OCI-LY3 (cell line): ENCODE data around the gene MCRIP2.

Experiments
- EZH2phosphoT487 ChIP-seq: fragments of 200-600 bp; shearing (Covaris generic); IDR thresholded peaks from 2 replicates; pipeline ENCODE4 v1.6.1; 2018; ENCODE audit warnings: antibody characterized with exemption, mixed run types, low read depth
- TF ChIP-seq, protein P1 (sequence below): fragments of 200-600, 300-600 bp; sonication (generic); IDR thresholded peaks from 2 replicates; pipeline ENCODE4 v1.5.1; 2014; ENCODE audit warnings: antibody characterized with exemption, low read length, low read depth

DNA sequence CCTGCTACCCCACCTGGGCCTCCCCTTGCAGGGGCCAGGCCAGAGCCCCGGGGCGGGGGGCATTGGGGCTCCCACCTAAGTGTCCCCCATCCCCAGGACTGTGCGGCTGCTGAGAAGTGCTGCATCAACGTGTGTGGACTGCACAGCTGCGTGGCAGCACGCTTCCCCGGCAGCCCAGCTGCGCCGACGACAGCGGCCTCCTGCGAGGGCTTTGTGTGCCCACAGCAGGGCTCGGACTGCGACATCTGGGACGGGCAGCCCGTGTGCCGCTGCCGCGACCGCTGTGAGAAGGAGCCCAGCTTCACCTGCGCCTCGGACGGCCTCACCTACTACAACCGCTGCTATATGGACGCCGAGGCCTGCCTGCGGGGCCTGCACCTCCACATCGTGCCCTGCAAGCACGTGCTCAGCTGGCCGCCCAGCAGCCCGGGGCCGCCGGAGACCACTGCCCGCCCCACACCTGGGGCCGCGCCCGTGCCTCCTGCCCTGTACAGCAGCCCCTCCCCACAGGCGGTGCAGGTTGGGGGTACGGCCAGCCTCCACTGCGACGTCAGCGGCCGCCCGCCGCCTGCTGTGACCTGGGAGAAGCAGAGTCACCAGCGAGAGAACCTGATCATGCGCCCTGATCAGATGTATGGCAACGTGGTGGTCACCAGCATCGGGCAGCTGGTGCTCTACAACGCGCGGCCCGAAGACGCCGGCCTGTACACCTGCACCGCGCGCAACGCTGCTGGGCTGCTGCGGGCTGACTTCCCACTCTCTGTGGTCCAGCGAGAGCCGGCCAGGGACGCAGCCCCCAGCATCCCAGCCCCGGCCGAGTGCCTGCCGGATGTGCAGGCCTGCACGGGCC lies 8.9 kb upstream of the MCRIP2 start:
- TF ChIP-seq, protein P1, sequence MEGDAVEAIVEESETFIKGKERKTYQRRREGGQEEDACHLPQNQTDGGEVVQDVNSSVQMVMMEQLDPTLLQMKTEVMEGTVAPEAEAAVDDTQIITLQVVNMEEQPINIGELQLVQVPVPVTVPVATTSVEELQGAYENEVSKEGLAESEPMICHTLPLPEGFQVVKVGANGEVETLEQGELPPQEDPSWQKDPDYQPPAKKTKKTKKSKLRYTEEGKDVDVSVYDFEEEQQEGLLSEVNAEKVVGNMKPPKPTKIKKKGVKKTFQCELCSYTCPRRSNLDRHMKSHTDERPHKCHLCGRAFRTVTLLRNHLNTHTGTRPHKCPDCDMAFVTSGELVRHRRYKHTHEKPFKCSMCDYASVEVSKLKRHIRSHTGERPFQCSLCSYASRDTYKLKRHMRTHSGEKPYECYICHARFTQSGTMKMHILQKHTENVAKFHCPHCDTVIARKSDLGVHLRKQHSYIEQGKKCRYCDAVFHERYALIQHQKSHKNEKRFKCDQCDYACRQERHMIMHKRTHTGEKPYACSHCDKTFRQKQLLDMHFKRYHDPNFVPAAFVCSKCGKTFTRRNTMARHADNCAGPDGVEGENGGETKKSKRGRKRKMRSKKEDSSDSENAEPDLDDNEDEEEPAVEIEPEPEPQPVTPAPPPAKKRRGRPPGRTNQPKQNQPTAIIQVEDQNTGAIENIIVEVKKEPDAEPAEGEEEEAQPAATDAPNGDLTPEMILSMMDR = no peak
- TF ChIP-seq EZH2phosphoT487 = no peak
